Natural killer cell (primary cell): Measurements from ENCODE around the gene CHSY3. TPM values are rescaled to one million over a fixed set of nuclear protein-coding genes. Genes with fewer than 3 reads are reported as not detected.

ENCODE experiments used
- ATAC-seq, 3 donors: fragments of 150-1000 bp in 2 of 3; fragments of 200-7000 bp in 1 of 3; cut with Tn5 transposase; 1 replicate in 1 of 3; 2 replicates in 2 of 3; pipeline ENCODE4 v1.10.0; 2021; ENCODE audit warnings: mild to moderate bottlenecking in 2 of 3, moderate library complexity in 2 of 3
- DNase-seq, 2 donors: peaks; one replicate each; pipeline versions ENCODE4 v3.0.0 to v3.0.0-alpha.2; 2013 to 2021; ENCODE audit warnings: mixed read lengths in 1 of 2
- H3K27ac ChIP-seq: one replicate; pipeline ENCODE4 v1.5.1; 2013; ENCODE audit warnings: mild to moderate bottlenecking, low read length
- H3K27me3 ChIP-seq: one replicate; pipeline ENCODE4 v1.6.1; 2013; ENCODE audit warnings: low read length; ENCODE audit not compliant: control insufficient read depth, insufficient read depth
- H3K36me3 ChIP-seq: one replicate; pipeline ENCODE4 v1.6.1; 2013; ENCODE audit warnings: low read length; ENCODE audit not compliant: control insufficient read depth, insufficient read depth
- H3K4me1 ChIP-seq: one replicate; pipeline ENCODE4 v1.6.1; 2013; ENCODE audit warnings: low read length; ENCODE audit not compliant: control insufficient read depth, insufficient read depth
- H3K4me3 ChIP-seq: one replicate; pipeline ENCODE4 v1.5.1; 2013; ENCODE audit warnings: low read length
- H3K9me3 ChIP-seq: one replicate; pipeline ENCODE4 v1.6.1; 2013; ENCODE audit warnings: low read length; ENCODE audit not compliant: control insufficient read depth, insufficient read depth
- H3K27ac Mint-ChIP-seq, 2 donors: one replicate each; pipeline ENCODE4 v1.8.0; 2022; ENCODE audit warnings: mild to moderate bottlenecking in 2 of 2, mixed read lengths in 2 of 2, moderate library complexity in 1 of 2
- H3K27me3 Mint-ChIP-seq, 2 donors: one replicate each; pipeline ENCODE4 v1.8.0; 2022; ENCODE audit warnings: low read depth in 2 of 2, mixed read lengths in 2 of 2
- H3K36me3 Mint-ChIP-seq: one replicate; pipeline ENCODE4 v1.8.0; 2022; ENCODE audit warnings: mixed read lengths
- H3K4me1 Mint-ChIP-seq, 2 donors: one replicate each; pipeline ENCODE4 v1.8.0; 2022; ENCODE audit warnings: mixed read lengths in 2 of 2
- H3K4me3 Mint-ChIP-seq: one replicate; pipeline ENCODE4 v1.8.0; 2022; ENCODE audit warnings: mild to moderate bottlenecking, moderate library complexity, mixed read lengths
- H3K9me3 Mint-ChIP-seq, 2 donors: one replicate each; pipeline ENCODE4 v1.8.0; 2022; ENCODE audit warnings: mixed read lengths in 2 of 2
- CTCF ChIP-seq: fragments of 200-600 bp; IDR thresholded peaks from one replicate; pipeline ENCODE4 v1.8.0; 2022; ENCODE audit warnings: antibody characterized with exemption
- WGBS: methylation state at CpG from one replicate; pipeline ENCODE4 v1.1.7; 2013; ENCODE audit warnings: missing lambda C conversion rate; ENCODE audit not compliant: insufficient coverage; 5-methylcytosine and 5-hydroxymethylcytosine counted together
- intact Hi-C: fragments of 100-400 bp; cut with micrococcal nuclease; formaldehyde crosslinking; loops from one replicate; pipeline ENCODE4 v1.14.2; 2022
- total RNA-seq, 4 donors: library from RNA; stranded (reverse); fragments of 120-200 nt in 1 of 4; gene quantifications; one replicate each; pipeline versions ENCODE4 v1.2.3 to v1.2.4, GENCODE V29; 2013 to 2022

The CHSY3 gene
- total RNA-seq, 3 donors from 2014 or later (not counting 1 experiment from before 2014, with no cell fraction given) = 0.18 to 2.3 (median 2.3) TPM

- no peak overlapping the region for H3K27ac Mint-ChIP-seq
- H3K9me3 Mint-ChIP-seq = peaks cover 0 to 9% of the 10 kb centered on the region in 2 donors
- no peaks in the 10 kb centered on the region for H3K4me1 Mint-ChIP-seq
- no peaks in the 10 kb centered on the region for H3K9me3 ChIP-seq
- intact Hi-C loops = no loop called here
- WGBS = 100% methylated on average over 1 of the region's 4 CpGs
- no peaks in the 10 kb centered on the region for H3K36me3 ChIP-seq
- DNase-seq = no peak
- H3K36me3 Mint-ChIP-seq = no peaks in the 10 kb centered on the region
- no peak overlapping the region for H3K4me3 Mint-ChIP-seq
- H3K4me1 ChIP-seq = no peaks in the 10 kb centered on the region
- no peak overlapping the region for H3K27ac ChIP-seq
- no peak for TF ChIP-seq CTCF
- no peaks in the 10 kb centered on the region for H3K27me3 ChIP-seq
- no peak overlapping the region for H3K4me3 ChIP-seq
- ATAC-seq = no peak
- no peaks in the 10 kb centered on the region for H3K27me3 Mint-ChIP-seq
These were observed 323.4 kb downstream of the CHSY3 start for GRCh38 chr5:130227699-130228098.

GRCh38 chr5:130231786-130232185 lies 327.5 kb downstream of the CHSY3 start:
- Mint-ChIP-seq H3K9me3 (peaks cover 4 to 8% of the 10 kb centered on the region in 2 donors), H3K4me3 (no peak overlapping the region), H3K27me3 (no peaks in the 10 kb centered on the region), H3K27ac (no peak overlapping the region), H3K4me1 (no peaks in the 10 kb centered on the region), H3K36me3 (no peaks in the 10 kb centered on the region)
- no peaks in the 10 kb centered on the region for H3K4me1 ChIP-seq
- no peaks in the 10 kb centered on the region for H3K27me3 ChIP-seq
- TF ChIP-seq CTCF = no peak
- H3K27ac ChIP-seq = no peak overlapping the region
- ATAC-seq (no peak), DNase-seq (no peak)
- H3K4me3 ChIP-seq = no peak overlapping the region
- intact Hi-C loops = no loop called here
- no peaks in the 10 kb centered on the region for H3K36me3 ChIP-seq
- H3K9me3 ChIP-seq = no peaks in the 10 kb centered on the region
- WGBS = 78% methylated on average over 1 of the region's 1 CpG

GRCh38 chr5:130234816-130235215 lies 330.6 kb downstream of the CHSY3 start:
- H3K9me3 ChIP-seq = no peaks in the 10 kb centered on the region
- H3K9me3 Mint-ChIP-seq = peaks cover 4% of the 10 kb centered on the region in 2 donors
- no peak overlapping the region for H3K27ac Mint-ChIP-seq
- DNase-seq (no peak), ATAC-seq (no peak)
- no peak for TF ChIP-seq CTCF
- intact Hi-C loops = no loop called here
- no peaks in the 10 kb centered on the region for H3K4me1 Mint-ChIP-seq
- H3K4me3 Mint-ChIP-seq = no peak overlapping the region
- H3K27me3 ChIP-seq = no peaks in the 10 kb centered on the region
- H3K27ac ChIP-seq = no peak overlapping the region
- H3K4me3 ChIP-seq = no peak overlapping the region
- no peaks in the 10 kb centered on the region for H3K36me3 ChIP-seq
- no peaks in the 10 kb centered on the region for H3K27me3 Mint-ChIP-seq
- 82% methylated on average over 1 of the region's 1 CpG for WGBS
- H3K4me1 ChIP-seq = no peaks in the 10 kb centered on the region
- H3K36me3 Mint-ChIP-seq = no peaks in the 10 kb centered on the region

Other genes starting within 250 kb of the CHSY3 start
- not detected for gene MINAR2, start 156.4 kb upstream of the CHSY3 start, total RNA-seq